HG02884 (cell line): Measurements from ENCODE around the gene PTAFR.

ENCODE experiments used
- ATAC-seq: cut with Tn5 transposase; IDR thresholded peaks from one replicate; pipeline ENCODE4 v1.9.1; 2021; ENCODE audit warnings: mild to moderate bottlenecking, moderate library complexity; ENCODE audit not compliant: unreplicated experiment

Gene PTAFR, protein sequence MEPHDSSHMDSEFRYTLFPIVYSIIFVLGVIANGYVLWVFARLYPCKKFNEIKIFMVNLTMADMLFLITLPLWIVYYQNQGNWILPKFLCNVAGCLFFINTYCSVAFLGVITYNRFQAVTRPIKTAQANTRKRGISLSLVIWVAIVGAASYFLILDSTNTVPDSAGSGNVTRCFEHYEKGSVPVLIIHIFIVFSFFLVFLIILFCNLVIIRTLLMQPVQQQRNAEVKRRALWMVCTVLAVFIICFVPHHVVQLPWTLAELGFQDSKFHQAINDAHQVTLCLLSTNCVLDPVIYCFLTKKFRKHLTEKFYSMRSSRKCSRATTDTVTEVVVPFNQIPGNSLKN

DNA sequence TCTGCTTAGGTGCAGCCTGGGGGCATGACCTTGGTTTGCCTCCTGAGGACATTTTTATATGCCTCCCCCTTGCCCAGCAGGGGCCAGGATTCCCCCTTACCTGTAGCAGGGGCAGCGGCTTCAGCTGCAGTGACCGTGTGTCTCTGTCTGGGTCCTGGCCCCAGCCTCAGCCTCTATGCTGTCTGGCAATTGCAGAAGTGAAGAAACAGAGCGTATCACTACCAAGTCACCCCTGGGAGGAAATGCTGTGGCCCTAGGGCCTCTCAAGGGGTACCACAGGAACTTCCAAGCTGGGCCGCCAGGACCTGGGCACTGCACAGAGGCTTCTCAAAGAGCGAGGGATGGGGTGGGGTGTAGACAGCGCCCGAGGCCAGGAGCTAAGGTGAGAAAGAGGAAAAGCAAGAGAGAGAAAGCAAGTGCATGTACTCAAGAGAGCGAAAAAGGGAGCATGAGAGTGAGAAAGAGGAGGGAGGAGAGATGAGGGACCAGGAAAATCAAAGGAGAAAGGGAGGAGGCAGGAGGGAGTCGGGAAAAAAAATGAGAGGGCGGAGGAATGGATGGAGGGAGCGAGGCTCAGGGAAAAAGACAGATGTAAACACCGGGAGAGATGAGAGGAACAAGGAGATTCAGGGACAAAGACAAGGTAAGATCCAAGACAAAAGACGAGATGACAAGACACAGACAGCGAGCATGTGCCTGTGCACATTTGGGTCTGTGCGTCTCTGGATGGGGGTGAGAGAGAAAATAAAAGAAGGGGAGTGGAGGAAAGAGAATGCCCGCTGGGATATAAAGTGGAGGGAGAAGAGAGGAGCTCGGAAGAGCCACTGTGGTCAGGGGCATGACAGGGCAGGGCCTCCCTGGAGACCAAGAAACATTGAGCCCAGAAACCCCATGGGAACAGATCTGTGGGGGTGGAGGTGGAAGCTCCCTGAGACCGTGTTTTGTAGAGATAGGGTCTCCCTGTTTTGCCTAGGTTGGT is at the start of gene PTAFR:
TSS of gene PTAFR (minus strand) at position 199 of the 979 bp plus-strand sequence. CDS start 25,669 bp downstream, outside the sequence.
- ATAC-seq = no peak

DNA sequence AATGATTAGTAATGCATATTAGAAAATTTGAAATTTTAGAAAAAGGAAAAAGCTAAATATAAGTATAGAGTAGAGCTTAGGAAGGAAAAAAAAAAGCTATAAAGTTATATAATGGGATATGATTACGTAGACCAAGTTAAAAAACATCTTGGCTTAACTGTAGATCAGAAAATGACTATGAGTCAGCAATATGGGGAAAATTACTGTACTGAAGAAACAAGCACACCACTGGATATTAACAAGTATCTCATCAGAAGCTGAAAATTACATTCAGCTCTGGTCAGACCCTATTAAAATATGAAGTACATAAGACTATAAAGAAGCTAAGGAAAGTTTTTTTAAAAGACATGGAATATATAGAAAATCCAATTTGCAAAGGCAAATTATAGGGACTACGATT is 36.8 kb upstream of the PTAFR start:
- ATAC-seq = no peak

GRCh38 chr1:28209700-28210099 is 33.2 kb upstream of the PTAFR start:
- ATAC-seq = no peak

DNA sequence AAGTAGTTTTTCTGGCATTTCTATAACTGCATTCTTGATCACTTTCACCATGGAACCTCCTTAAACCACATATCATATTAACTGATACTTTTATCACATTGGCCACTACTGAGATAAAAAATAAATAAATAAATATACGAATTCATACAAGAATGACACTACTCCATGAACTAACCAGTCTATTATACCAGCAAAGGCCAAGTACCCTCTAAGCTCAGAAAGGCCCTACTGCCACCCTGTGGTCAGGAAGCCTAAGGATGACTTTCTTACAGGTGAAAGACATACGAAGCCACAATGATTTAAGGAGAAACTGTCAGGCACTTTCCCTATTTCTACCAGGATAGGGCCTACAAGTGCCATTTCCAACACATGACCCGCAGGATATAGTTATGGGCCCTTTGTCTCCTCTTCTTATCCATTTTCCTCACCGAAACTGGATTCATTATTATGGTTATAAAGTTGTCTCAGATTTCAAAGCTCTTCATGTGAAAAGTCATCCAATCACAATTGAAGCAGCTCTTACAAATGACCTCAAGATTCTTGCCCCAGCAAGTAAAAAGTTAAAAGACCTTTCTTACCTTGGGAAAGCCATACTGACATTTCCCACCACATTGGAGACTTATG is 32.4 kb upstream of the PTAFR start:
- no peak for ATAC-seq

DNA sequence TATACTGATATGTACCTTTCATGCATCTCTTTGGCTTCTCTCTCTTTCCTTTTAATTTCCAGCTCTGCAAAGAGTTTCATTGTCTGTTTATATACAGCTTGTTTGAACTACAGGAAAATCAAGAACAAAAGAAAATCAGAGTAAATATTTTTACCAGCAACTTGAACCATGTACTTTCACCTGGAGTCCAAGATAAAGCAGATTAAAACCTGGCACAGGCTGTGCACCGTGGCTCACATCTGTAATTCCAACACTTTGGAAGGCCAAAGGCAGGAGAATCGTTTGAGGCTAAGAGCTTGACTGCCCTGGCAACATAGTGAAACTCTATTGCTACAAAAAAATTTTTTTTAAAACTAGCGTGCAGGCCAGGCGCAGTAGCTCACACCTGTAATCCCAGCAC is 28.8 kb upstream of the PTAFR start:
- no peak for ATAC-seq

DNA sequence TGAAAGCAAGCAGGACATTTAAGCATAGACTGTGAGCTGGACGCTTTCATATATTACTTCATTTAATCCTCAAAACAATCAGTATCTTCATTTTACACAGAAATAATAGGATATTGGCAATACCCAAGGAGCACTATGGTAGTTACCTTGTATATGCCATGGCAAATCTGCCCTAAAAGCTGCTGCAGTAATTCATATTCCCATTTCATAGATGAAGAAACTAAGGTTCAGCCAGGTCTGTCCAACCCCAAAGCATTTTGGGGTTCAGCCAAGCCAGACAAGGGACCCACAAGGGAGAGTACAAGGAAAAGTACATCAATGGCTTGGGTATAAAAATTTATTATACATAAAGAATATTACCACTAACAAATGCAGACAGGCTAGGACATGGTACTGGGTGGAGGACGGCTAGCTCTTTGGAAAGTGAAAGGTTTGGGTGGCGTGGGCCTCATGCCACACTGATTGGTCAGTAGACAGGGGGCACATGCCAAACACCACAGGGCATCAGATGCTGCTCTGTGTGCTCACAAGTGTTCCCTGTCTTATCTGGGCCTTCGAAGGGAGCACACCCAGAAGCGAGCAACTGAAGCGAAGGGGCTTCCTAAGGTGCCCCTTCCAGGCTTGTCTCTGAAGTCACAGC is 23.9 kb upstream of the PTAFR start:
- no peak for ATAC-seq

DNA sequence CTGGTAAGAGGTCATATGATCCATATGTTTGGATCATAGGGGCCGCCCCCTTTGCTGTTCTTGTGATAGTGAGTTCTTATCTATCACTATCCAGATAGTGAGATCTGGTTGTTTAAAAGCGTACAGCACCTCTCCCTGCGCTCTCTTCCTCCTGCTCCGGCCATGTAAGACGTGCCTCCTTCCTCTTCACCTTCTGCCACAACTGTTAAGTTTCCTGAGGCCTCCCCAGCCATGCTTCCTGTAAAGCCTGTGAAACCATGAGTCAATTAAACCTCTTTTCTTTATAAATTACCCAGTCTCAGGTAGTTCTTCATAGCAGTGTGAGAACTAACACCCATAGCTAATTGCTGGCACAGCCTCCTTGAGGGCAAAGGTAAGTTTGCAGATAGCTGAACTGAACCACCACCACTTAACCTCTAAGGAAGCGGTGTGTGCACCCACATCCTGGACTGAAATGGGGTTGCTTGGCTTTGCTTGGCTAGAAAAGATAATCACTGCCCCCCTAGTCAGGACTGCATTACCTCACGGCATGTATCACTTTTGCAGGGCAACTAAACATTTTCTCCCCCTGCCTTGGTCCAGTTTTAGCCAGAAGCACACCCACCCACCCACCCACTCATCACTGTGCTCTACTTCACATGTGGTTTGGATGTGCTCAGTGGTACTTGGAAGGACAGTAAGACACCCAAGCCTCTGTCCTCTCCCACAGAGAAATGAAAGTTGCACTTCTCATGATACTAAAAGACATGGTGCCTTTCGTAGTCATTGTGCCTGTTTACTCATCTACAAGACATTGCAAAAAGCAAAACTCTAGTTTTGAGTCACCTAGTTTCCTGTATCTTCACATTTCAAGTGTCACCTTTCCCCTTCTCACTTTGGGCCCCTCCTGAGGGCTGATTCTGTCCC is 23.1 kb upstream of the PTAFR start:
- ATAC-seq = peak; percentile 79

- ATAC-seq = no peak
These were observed 21.4 kb upstream of the PTAFR start for GRCh38 chr1:28197682-28198415.

DNA sequence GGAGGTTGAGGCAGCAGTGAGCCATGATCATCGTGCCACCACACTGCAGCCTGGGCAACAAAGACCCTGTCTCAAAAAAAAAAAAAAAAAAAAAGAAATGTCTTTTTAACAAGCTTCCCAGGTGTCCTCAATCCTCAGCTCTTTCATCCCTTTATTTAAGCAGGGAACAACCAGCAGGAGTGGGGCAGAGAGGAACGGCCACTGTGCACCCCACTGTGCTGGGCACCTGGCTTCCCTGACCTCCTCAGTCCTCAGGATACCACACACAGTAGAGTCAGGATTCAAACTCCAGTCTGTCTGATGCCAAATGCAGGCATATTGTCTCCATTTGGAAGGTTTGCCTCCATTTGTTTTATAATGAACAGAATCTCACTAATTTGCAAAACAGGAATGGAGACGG is 19.8 kb upstream of the PTAFR start:
- ATAC-seq = no peak

GRCh38 chr1:28195780-28196179 is 19.3 kb upstream of the PTAFR start:
- no peak for ATAC-seq

DNA sequence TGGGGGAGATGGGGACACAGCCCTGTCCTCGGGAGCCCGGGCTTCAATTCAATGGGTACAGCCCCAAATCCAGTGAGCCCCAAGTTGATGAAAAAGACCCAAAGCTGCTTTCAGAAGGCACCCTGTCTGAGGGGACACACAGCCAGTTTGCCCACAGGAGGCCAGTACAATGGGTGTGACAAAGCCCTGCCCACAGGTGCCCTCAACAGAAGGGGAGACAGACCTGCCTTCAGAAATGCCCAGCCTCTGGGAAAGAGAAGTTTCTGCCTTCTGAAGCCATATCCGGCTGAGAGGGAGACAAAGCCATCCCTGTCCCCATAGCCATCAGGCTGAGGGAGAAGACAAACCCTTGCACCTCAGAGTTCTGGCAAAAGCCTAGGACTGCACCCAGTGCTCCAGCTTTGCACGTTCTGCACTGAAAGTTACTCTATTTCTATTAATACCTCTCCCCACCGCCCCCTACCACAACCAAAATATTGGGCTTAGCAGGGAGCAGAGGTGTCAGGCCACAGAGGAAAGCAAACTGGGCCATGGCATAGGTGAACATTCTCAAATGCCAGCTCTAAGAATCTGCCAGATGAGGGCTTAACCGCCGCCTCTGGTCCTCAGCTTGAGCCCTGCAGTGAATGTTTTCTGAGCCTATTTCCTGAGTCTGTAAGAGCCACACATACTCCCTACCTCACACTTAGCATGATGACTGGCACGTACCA is 18.0 kb upstream of the PTAFR start:
- no peak for ATAC-seq

DNA sequence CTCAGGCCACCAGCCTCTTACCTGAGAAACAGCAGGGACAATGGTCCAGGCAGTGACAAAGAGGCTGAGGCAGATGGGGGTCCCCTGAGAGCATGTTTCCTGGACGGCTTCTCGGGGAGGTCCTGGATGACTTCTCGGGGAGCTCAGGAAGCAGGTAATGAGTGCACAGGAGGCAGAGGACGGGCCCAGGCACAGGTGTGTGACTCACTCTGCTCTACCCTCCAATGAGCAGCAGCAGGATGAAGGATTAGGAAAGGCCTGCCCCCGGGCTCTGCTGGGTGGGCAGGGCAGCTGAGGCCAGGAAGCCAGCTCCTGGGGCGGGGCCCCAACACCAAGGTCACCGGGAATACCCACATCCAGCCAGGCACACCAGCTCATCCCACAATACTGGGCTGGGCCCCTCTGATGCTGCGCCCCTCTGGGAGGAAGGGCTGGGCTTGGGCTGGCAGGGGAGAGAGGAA is 17.2 kb upstream of the PTAFR start:
- ATAC-seq = no peak

DNA sequence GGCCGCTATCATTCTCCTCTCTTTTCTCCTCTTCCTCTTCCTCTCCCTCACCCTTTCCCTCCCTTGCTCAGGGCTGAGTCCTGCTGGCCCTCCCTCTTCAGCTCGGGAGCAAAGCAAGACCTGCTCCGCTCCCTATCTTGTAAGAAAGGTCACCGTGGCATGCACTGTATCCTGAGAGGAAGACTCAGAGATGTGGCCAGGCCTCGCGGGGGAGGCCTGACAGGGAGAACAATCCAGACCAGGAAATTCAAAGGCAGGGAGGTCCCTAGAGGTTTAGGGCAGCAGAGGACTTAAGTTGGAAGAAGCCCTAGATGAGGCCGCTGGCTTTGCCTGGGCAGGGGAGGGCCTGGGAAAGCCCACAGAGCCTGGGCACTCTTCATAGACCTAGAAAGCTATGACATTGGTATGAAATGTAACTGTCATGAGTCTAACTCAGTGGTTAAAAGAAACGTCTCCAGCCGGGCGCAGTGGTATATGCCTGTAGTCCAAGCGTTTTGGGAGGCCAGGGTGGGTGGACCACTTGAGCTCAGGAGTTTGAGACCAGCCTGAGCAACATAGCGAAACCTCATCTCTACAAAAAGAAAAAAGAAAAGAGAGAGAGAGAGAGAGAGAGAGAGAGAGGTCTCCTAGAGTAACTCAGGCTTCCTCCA is 14.6 kb upstream of the PTAFR start:
- ATAC-seq = no peak

- ATAC-seq = no peak
These were observed 14.0 kb upstream of the PTAFR start for GRCh38 chr1:28190337-28190979.

GRCh38 chr1:28185071-28185470 is 8.6 kb upstream of the PTAFR start:
- no peak for ATAC-seq

GRCh38 chr1:28180306-28181305 is 4.1 kb upstream of the PTAFR start:
- ATAC-seq = no peak
